Measurements from ENCODE around the gene COG3. TPM values are rescaled to one million over a fixed set of nuclear protein-coding genes. Genes with fewer than 3 reads are reported as not detected.
A peak's percentile ranks its signal among the peaks of the same experiment; 100 is the strongest.

COG3 gene
- total RNA-seq, 1 donor from 2014 or later, result 22.2 TPM

GRCh38 chr13:45445053-45445452, 19.7 kb upstream of the COG3 start:
- DNase-seq (ENCODE audit: low read depth in 2 of 2), result no peak

- peak in 1 of 2 donors; percentile 19 for DNase-seq (ENCODE audit: low read depth in 2 of 2)
Measured at GRCh38 chr13:45446181-45446580, 18.6 kb upstream of the COG3 start.

GRCh38 chr13:45447050-45447661, 17.6 kb upstream of the COG3 start:
- no peak for DNase-seq (ENCODE audit: low read depth in 2 of 2)

GRCh38 chr13:45448965-45449559, 15.7 kb upstream of the COG3 start:
- no peak for DNase-seq (ENCODE audit: low read depth in 2 of 2)

GRCh38 chr13:45451282-45451681, 13.5 kb upstream of the COG3 start:
- no peak for DNase-seq (ENCODE audit: low read depth in 2 of 2)

- DNase-seq (ENCODE audit: low read depth in 2 of 2), result no peak
Measured at GRCh38 chr13:45454204-45454603, 10.5 kb upstream of the COG3 start.

GRCh38 chr13:45456196-45456972, 8.4 kb upstream of the COG3 start:
- peak in 1 of 2 donors; percentile 39 for DNase-seq (ENCODE audit: low read depth in 2 of 2)

- DNase-seq (ENCODE audit: low read depth in 2 of 2), result no peak
Measured at GRCh38 chr13:45464141-45464686, 525 bp upstream of the COG3 start.

- DNase-seq (ENCODE audit: low read depth in 2 of 2), result no peak
Measured at GRCh38 chr13:45466359-45466758, 1.6 kb downstream of the COG3 start.

- no peak for DNase-seq (ENCODE audit: low read depth in 2 of 2)
Measured at GRCh38 chr13:45468635-45469034, 3.9 kb downstream of the COG3 start.

GRCh38 chr13:45472171-45472705, 7.5 kb downstream of the COG3 start:
- DNase-seq (ENCODE audit: low read depth in 2 of 2), result no peak

- DNase-seq (ENCODE audit: low read depth in 2 of 2), result peak in 1 of 2 donors; percentile 5
Measured at GRCh38 chr13:45473627-45474026, 8.9 kb downstream of the COG3 start.

GRCh38 chr13:45474584-45475454, 10.1 kb downstream of the COG3 start:
- DNase-seq (ENCODE audit: low read depth in 2 of 2), result no peak

GRCh38 chr13:45479661-45480060, 14.9 kb downstream of the COG3 start:
- no peak for DNase-seq (ENCODE audit: low read depth in 2 of 2)

- peak; percentile 12 to 14 for DNase-seq (ENCODE audit: low read depth in 2 of 2)
Measured at GRCh38 chr13:45481688-45482087, 16.9 kb downstream of the COG3 start.

GRCh38 chr13:45482571-45483173, 17.9 kb downstream of the COG3 start:
- peak; percentile 48 to 72 for DNase-seq (ENCODE audit: low read depth in 2 of 2)

- no peak for DNase-seq (ENCODE audit: low read depth in 2 of 2)
Measured at GRCh38 chr13:45487604-45488003, 22.9 kb downstream of the COG3 start.

- DNase-seq (ENCODE audit: low read depth in 2 of 2), result peak in 1 of 2 donors; percentile 33
Measured at GRCh38 chr13:45490068-45490467, 25.3 kb downstream of the COG3 start.

- peak in 1 of 2 donors; percentile 36 for DNase-seq (ENCODE audit: low read depth in 2 of 2)
Measured at GRCh38 chr13:45492538-45492937, 27.8 kb downstream of the COG3 start.

GRCh38 chr13:45496942-45497341, 32.2 kb downstream of the COG3 start:
- DNase-seq (ENCODE audit: low read depth in 2 of 2), result no peak

All from lung microvascular endothelial cell (primary cell).